T-helper 2 cell treated with Interferon-gamma antibody and Interleukin-4, amounts not matched to agents 100 ng/mL and 5 ng/mL, for 36 hours (primary cell): ENCODE measurements around the gene TAS2R30. TPM values are rescaled to one million over a fixed set of nuclear protein-coding genes. Genes with fewer than 3 reads are reported as not detected.
"Not testable (repeated sequence)": the region's sequence is repeated elsewhere in the genome, so short reads cannot be mapped to it uniquely, and the experiment has no call there.

Source experiments
- intact Hi-C: fragments of 100-400 bp; cut with micrococcal nuclease; formaldehyde crosslinking; loops from one replicate; pipeline ENCODE4 v1.15.1; 2023
- total RNA-seq: library from RNA; stranded (reverse); gene quantifications from 2 replicates; pipeline ENCODE4 v1.2.3, GENCODE V29; 2022

The TAS2R30 gene
- total RNA-seq, 1 donor from 2014 or later = 3.7 TPM

- intact Hi-C loops = no loop called here
These were observed 3.4 kb downstream of the TAS2R30 start for GRCh38 chr12:11130999-11131398.

- intact Hi-C loops = no loop called here
These were observed 4.1 kb downstream of the TAS2R30 start for GRCh38 chr12:11130382-11130781.

GRCh38 chr12:11114130-11114529, 20.3 kb downstream of the TAS2R30 start:
- intact Hi-C loops = not testable (repeated sequence)

GRCh38 chr12:11111213-11111612, 23.2 kb downstream of the TAS2R30 start:
- intact Hi-C loops = not testable (repeated sequence)

- intact Hi-C loops = no loop called here
These were observed 25.6 kb downstream of the TAS2R30 start for GRCh38 chr12:11108862-11109261.

- intact Hi-C loops = no loop called here
These were observed 26.7 kb downstream of the TAS2R30 start for GRCh38 chr12:11107719-11108118.

GRCh38 chr12:11106288-11106687, 28.2 kb downstream of the TAS2R30 start:
- intact Hi-C loops = no loop called here

GRCh38 chr12:11105546-11105945, 28.9 kb downstream of the TAS2R30 start:
- intact Hi-C loops = no loop called here

- intact Hi-C loops = not testable (repeated sequence)
These were observed 39.5 kb downstream of the TAS2R30 start for GRCh38 chr12:11094910-11095309.

- intact Hi-C loops = no loop called here
These were observed 42.3 kb downstream of the TAS2R30 start, which contains the start of gene TAS2R43 for GRCh38 chr12:11092128-11092527. Gene TAS2R43, minus strand, starts transcription at chr12:11092313. Its CDS starts 84 bp downstream, at chr12:11092229.

- intact Hi-C loops = no loop called here
These were observed 45.2 kb downstream of the TAS2R30 start for GRCh38 chr12:11089246-11089645.

GRCh38 chr12:11085419-11085818, 49.0 kb downstream of the TAS2R30 start:
- intact Hi-C loops = no loop called here

Other genes starting within 250 kb of the TAS2R30 start
- gene TAS2R13, start 225.1 kb downstream of the TAS2R30 start, total RNA-seq = 1.4 and 1.7 TPM in 2 replicates
- not detected in 2 replicates for gene PRH2, start 205.4 kb downstream of the TAS2R30 start, total RNA-seq
- gene TAS2R14, start 195.4 kb downstream of the TAS2R30 start, total RNA-seq = 3.2 and 4.1 TPM in 2 replicates
- 1.6 and 2.0 TPM in 2 replicates for gene TAS2R50, start 147.7 kb downstream of the TAS2R30 start, total RNA-seq
- gene TAS2R20, start 136.3 kb downstream of the TAS2R30 start, total RNA-seq = 2.3 and 2.9 TPM in 2 replicates
- gene TAS2R19, start 112.0 kb downstream of the TAS2R30 start, total RNA-seq = 3.1 and 3.5 TPM in 2 replicates
- 3.9 and 4.2 TPM in 2 replicates for gene TAS2R31, start 103.2 kb downstream of the TAS2R30 start, total RNA-seq
- gene TAS2R46, start 72.3 kb downstream of the TAS2R30 start, total RNA-seq = 1.9 and 2.2 TPM in 2 replicates
- gene TAS2R43, start 42.3 kb downstream of the TAS2R30 start, total RNA-seq = 0.55 and 1.2 TPM in 2 replicates
- 7.1 and 7.8 TPM in 2 replicates for gene SMIM10L1, start 36.5 kb upstream of the TAS2R30 start, total RNA-seq
- not detected in 2 replicates for gene TAS2R42, start 52.3 kb upstream of the TAS2R30 start, total RNA-seq
- gene PRB3, start 135.1 kb upstream of the TAS2R30 start, total RNA-seq = not detected in 2 replicates
- not detected in 2 replicates for gene PRB4, start 175.8 kb upstream of the TAS2R30 start, total RNA-seq